Heart right ventricle (tissue), 16 donors: ENCODE results near the gene TSPAN17. TPM values are rescaled to one million over a fixed set of nuclear protein-coding genes. Genes with fewer than 3 reads are reported as not detected.

Source experiments
- ATAC-seq, 8 donors: fragments of 200-7000 bp; cut with Tn5 transposase; one replicate each; pipeline ENCODE4 v1.9.1; 2020; ENCODE audit warnings: mild to moderate bottlenecking in 8 of 8, moderate library complexity in 8 of 8, moderate number of reproducible peaks in 1 of 8
- DNase-seq, 2 donors: peaks; one replicate each; pipeline ENCODE4 v3.0.0-alpha.2; 2020
- H3K27ac ChIP-seq, 10 donors: fragments of 200-600 bp; sonication (generic) in 2 of 10; one replicate each; pipeline versions ENCODE4 v1.5.0 to v1.8.0; 2020 to 2022; ENCODE audit warnings: mild to moderate bottlenecking in 3 of 10
- H3K27me3 ChIP-seq, 7 donors: fragments of 200-600 bp; one replicate each; pipeline ENCODE4 v1.8.0; 2021 to 2022; ENCODE audit warnings: mild to moderate bottlenecking in 2 of 7
- H3K36me3 ChIP-seq, 9 donors: fragments of 200-600 bp; sonication (generic) in 1 of 9; one replicate each; pipeline versions ENCODE4 v1.5.0 to v1.8.0; 2020 to 2022; ENCODE audit warnings: mild to moderate bottlenecking in 2 of 9
- H3K4me1 ChIP-seq, 9 donors: fragments of 200-600 bp; sonication (generic) in 1 of 9; one replicate each; pipeline versions ENCODE4 v1.5.0 to v1.8.0; 2020 to 2022; ENCODE audit warnings: mild to moderate bottlenecking in 4 of 9
- H3K4me3 ChIP-seq, 10 donors: fragments of 200-600 bp; sonication (generic) in 2 of 10; one replicate each; pipeline versions ENCODE4 v1.5.0 to v1.8.0; 2020 to 2022; ENCODE audit warnings: mild to moderate bottlenecking in 7 of 10, moderate library complexity in 2 of 10
- H3K9me3 ChIP-seq, 11 donors: fragments of 200-600 bp in 10 of 11; sonication (generic) in 2 of 11; one replicate each; pipeline versions ENCODE4 v1.5.0 to v1.8.0; 2013 to 2022; ENCODE audit warnings: mild to moderate bottlenecking in 2 of 11, control low read depth in 1 of 11, moderate library complexity in 1 of 11
- CTCF ChIP-seq, 9 donors: fragments of 200-600 bp; sonication (generic) in 2 of 9; IDR thresholded peaks; one replicate each; pipeline versions ENCODE4 v1.5.0 to v1.8.0; 2021 to 2022; ENCODE audit warnings: antibody characterized with exemption in 9 of 9, mild to moderate bottlenecking in 5 of 9, moderate library complexity in 1 of 9
- WGBS, 2 donors: extraction: QIAGEN DNeasy Blood & Tissue Kit; methylation state at CpG; one replicate each; pipeline ENCODE4 v1.1.7; 2013; ENCODE audit warnings: inconsistent platforms in 1 of 2; 5-methylcytosine and 5-hydroxymethylcytosine counted together
- intact Hi-C, 10 donors: fragments of 100-400 bp; cut with DNase I; formaldehyde crosslinking; loops; one replicate each; pipeline versions ENCODE4 v1.11.1 to v1.14.2; 2022
- polyA plus RNA-seq, 2 donors: library from polyadenylated mRNA; stranded (reverse); fragments of 200-250 nt; gene quantifications; one replicate each; pipeline ENCODE4 v1.2.3, GENCODE V29; 2013
- total RNA-seq, 10 donors: library from RNA; stranded (reverse); fragmentation: NEBNext Ultra II Directional in 3 of 10; extraction: Animal tissue kit (Norgen Biotek cat#: 25700) in 3 of 10; gene quantifications; one replicate each; pipeline versions ENCODE4 v1.2.1 to v1.2.4, GENCODE V29; 2021 to 2023
- donor health status: Arrhythmogenic right ventricular cardiomyopathy.
- donor health status: ischemic (EF 13 %, LVEDD 7.1; RV severe dilation, severe dysfunction).
- donor health status: healthy with polysubstance abuse.
- donor health status: DM: no; HTN: yes; CAD: no.
- donor health status: DM: no; HTN: no; CAD: no.
- donor health status: ischemic (EF 25% LVEDD 6.9; RV normal size, moderate dysfunction).
- donor health status: ischemic (EF 25% LVEDD 5.7; RV mildly dilated, moderate dysfunction).
- donor health status: healthy.
- donor health status: DM: yes; HTN: yes; CAD: no.
- donor health status: Ischemic cardiomyopathy.
- donor health status: ischemic (EF 35%, LVEDD 5.7; RV mildly dilated, moderate dysfunction).
- donor health status: nonischemic (EF 11% LVEDD 7.7; RV severe dilation, severe dysfunction).
- donor health status: DM: yes; HTN: yes; CAD: no.
- donor health status: PGD.
- donor health status: ischemic (EF 29% LVEDD 5.4; RV normal size, mild dysfunction).
- donor health status: nonischemic (EF 23%, LVEDD 6.1; RV moderate dilation, normal function).

Gene TSPAN17
- total and polyA plus RNA-seq, 12 donors: 13.2 to 48.3 (median 27.3) TPM

- H3K9me3 ChIP-seq: no peaks in the 10 kb centered on the region
- ATAC-seq (peak; percentile 5 to 76 (median 30)), DNase-seq (peak in 1 of 2 donors; percentile 56)
- no peak overlapping the region for H3K27ac ChIP-seq
- peaks cover 0 to 45% (median 38%) of the 10 kb centered on the region in 9 donors for H3K4me1 ChIP-seq
- H3K36me3 ChIP-seq: no peaks in the 10 kb centered on the region
- no peak overlapping the region for H3K4me3 ChIP-seq
- peaks cover 0 to 44% (median 37%) of the 10 kb centered on the region in 7 donors for H3K27me3 ChIP-seq
- intact Hi-C loops: loop anchor here in 1 of 10 donors (5.0 kb wide), 1 partner anchor 280 kb away; no protein-coding TSS in a partner anchor
- no peak for TF ChIP-seq CTCF (IDR thresholded peaks at IDR 0.05)
- WGBS, 2 donors: 68 to 71% methylated on average over 12 of the region's 12 CpGs
Measured at GRCh38 chr5:176677209-176677939, 30.1 kb downstream of the TSPAN17 start.

- Histone ChIP-seq H3K9me3 (no peaks in the 10 kb centered on the region), H3K27me3 (peaks cover 0 to 50% (median 43%) of the 10 kb centered on the region in 7 donors), H3K27ac (no peak overlapping the region), H3K36me3 (no peaks in the 10 kb centered on the region), H3K4me3 (no peak overlapping the region), H3K4me1 (peaks cover 0 to 45% (median 38%) of the 10 kb centered on the region in 9 donors)
- ATAC-seq: peak in 1 of 8 donors; percentile 16
- DNase-seq: peak in 1 of 2 donors; percentile 34
- TF ChIP-seq CTCF (IDR thresholded peaks at IDR 0.05): no peak
- 57 to 72% methylated on average over 5 of the region's 5 CpGs for WGBS, 2 donors
- intact Hi-C loops: loop anchor here in 1 of 10 donors (5.0 kb wide), 1 partner anchor 279 kb away; no protein-coding TSS in a partner anchor
Measured at GRCh38 chr5:176678584-176678983, 31.3 kb downstream of the TSPAN17 start.

- Histone ChIP-seq H3K4me3 (peak overlapping the region in 1 of 10 donors; percentile 14), H3K27ac (no peak overlapping the region), H3K9me3 (peaks cover 0 to 4% (median 0%) of the 10 kb centered on the region in 11 donors), H3K36me3 (no peaks in the 10 kb centered on the region), H3K4me1 (peaks cover 0 to 45% (median 38%) of the 10 kb centered on the region in 9 donors), H3K27me3 (peaks cover 0 to 60% (median 42%) of the 10 kb centered on the region in 7 donors)
- TF ChIP-seq CTCF (IDR thresholded peaks at IDR 0.05): no peak
- intact Hi-C loops: loop anchor here in 1 of 10 donors (5.0 kb wide), 1 partner anchor 278 kb away; no protein-coding TSS in a partner anchor
- peak in 4 of 8 donors; percentile 40 to 61 (median 48) for ATAC-seq
- DNase-seq: peak in 1 of 2 donors; percentile 55
- WGBS, 2 donors: 21 to 26% methylated on average over 31 of the region's 31 CpGs
Measured at GRCh38 chr5:176679365-176680225, 32.3 kb downstream of the TSPAN17 start.

- 4 to 6% methylated on average over 33 of the region's 33 CpGs for WGBS, 2 donors
- TF ChIP-seq CTCF (IDR thresholded peaks at IDR 0.05): no peak
- intact Hi-C loops: no loop called here
Measured at GRCh38 chr5:176680226-176680563, 32.9 kb downstream of the TSPAN17 start.

More at GRCh38 chr5:176680226-176680563, 32.9 kb downstream of the TSPAN17 start:
- Histone ChIP-seq H3K4me3 (peak overlapping the region in 1 of 10 donors; percentile 14), H3K27ac (no peak overlapping the region), H3K36me3 (no peaks in the 10 kb centered on the region), H3K27me3 (peaks cover 0 to 65% (median 42%) of the 10 kb centered on the region in 7 donors), H3K9me3 (peaks cover 0 to 10% (median 2%) of the 10 kb centered on the region in 11 donors), H3K4me1 (peaks cover 0 to 45% (median 38%) of the 10 kb centered on the region in 9 donors)
- DNase-seq (no peak), ATAC-seq (no peak)
